GM18907 (cell line): Measurements from ENCODE around the gene PCGF3.
"Not testable (repeated sequence)": the region's sequence is repeated elsewhere in the genome, so short reads cannot be mapped to it uniquely, and the experiment has no call there.

Experiments
- ATAC-seq: cut with Tn5 transposase; IDR thresholded peaks from one replicate; pipeline ENCODE4 v1.9.1; 2021; ENCODE audit warnings: mild to moderate bottlenecking, moderate library complexity; ENCODE audit not compliant: unreplicated experiment

Gene PCGF3

DNA sequence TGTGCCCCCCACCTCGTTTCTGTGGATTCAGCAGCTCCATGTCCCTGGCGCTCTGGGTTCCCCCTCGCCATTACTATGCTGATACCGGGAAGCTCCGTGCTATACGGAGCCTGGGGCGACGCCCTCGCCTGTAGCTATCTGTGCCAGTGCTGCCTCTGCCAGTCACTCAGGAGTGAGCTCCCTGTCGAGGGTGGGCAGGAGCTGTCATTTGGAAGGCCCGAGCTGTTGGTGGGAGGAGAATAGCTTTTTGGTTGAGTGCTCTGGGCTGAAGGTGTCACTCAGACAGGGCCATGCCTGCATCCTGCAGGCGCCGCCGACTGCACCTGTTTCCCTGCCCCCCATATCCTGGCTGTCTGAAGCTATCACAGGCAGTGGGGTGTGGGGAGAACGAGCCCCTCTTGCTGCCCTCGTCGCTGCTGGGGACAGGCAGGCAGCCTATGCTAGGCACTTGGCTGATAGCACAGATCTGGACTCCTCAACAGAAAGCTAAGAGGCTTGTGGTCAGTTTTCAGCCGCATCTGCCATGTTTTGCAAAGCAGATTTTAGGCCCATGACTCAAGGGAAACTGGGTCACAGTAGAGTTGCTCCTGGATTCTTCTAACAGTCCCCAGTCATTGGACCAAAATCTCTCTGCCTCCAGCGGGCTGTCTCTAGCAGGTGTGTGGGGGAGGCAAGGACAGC is 88.4 kb downstream of the PCGF3 start:
- ATAC-seq, result no peak

- ATAC-seq, result no peak
These were observed 89.5 kb downstream of the PCGF3 start for GRCh38 chr4:794900-795725.

DNA sequence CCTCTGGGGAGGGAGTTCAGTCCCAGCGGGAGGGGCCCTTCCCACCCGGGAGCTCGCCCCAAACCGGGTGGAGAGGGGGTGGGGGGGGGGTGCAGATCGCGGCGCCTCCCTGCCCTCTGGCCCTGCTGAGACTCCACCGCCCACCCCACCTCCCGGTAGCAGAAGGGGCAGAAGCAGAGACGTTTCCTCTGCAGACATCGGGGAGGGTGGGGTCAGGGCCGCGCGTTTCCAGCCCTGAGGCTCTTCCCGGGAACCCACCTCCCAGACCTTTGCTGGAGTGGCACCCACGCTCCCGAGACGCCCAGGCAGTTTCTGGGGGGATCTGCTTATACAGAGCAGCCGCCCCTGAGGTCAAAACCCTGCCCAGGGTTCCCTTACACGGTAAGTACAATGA is 90.1 kb downstream of the PCGF3 start:
- no peak for ATAC-seq

GRCh38 chr4:796206-796605 is 90.6 kb downstream of the PCGF3 start:
- no peak for ATAC-seq

DNA sequence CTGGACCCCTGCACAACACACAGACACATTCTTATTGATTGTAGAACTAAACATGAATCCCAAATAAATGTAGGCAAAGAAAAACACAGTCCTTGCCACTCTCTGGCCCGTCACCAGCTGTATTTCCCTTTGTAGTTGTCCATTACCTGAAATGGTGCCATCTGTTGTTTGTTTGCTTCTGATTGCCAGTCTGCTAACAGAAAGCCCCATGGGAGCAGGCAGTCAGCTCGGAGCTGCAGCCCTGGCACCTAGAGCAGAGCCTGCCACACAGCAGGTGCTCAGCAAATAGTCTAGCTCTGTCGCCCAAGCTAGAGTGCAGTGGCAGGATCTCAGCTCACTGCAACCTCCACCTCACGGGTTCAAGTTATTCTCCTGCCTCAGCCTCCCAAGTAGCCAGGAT is 91.4 kb downstream of the PCGF3 start:
- no peak for ATAC-seq

DNA sequence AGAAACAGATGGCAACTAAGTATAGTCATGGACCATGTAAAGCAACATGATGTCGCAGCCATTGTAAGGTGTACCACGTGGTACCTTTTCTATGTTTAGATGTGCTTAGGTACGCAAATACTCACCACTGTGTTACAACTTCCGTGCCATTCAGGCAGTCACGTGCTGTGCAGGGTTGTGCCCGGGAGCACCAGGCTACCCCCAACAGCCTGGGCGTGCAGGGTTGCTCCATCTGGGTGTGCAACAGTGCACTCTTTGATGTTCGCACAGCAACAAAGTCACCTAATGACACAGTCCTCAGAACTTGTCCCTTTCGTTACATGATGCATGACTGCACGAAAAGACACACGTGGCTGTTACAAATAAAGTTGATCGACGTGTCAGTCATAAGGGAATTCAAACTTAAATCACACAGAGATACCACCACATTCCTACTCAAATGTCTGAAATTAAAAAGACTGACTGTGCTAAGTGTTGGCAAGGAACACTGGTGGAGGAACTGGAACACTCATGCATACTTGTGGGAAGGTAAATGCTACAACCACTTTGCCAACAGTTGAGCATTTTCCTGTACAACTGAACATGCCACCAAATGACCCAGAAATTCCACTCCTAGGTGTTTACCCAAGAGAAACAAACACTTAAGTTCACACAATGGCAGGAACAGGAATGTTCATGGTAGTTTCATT is 95.9 kb downstream of the PCGF3 start:
- no peak for ATAC-seq

- no peak for ATAC-seq
These were observed 98.3 kb downstream of the PCGF3 start for GRCh38 chr4:803884-804283.

- ATAC-seq, result no peak
These were observed 99.2 kb downstream of the PCGF3 start for GRCh38 chr4:804804-805203.

- not testable (repeated sequence) for ATAC-seq
These were observed 101.3 kb downstream of the PCGF3 start for GRCh38 chr4:806979-807378.

GRCh38 chr4:807792-808191 is 102.2 kb downstream of the PCGF3 start:
- no peak for ATAC-seq

GRCh38 chr4:808860-809570 is 103.4 kb downstream of the PCGF3 start:
- no peak for ATAC-seq

GRCh38 chr4:813900-814299 is 108.3 kb downstream of the PCGF3 start:
- no peak for ATAC-seq

DNA sequence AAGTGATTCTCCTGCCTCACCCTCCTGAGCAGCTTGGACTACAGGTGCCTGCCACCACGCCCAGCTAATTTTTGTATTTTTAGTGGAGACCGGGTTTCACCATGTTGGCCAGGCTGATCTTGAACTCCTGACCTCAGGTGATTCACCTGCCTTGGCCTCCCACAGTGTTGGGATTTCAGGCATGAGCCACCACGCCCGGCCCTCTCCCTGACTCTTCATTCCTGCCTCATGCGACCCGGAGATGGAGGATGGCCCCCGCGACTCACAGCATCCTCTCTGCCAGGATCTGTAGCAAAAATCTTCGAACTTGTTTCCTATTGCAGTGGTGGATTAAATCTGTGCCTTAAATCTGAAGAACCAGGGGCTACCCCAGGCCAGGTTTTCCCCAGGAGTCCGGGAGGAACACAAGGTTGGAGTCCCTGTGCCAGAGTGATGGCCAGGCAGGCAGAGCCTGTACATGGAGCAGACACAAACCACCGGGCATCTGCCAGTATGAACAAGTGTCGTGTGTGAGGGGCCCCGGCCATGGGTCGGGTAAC is 108.7 kb downstream of the PCGF3 start:
- ATAC-seq, result no peak

DNA sequence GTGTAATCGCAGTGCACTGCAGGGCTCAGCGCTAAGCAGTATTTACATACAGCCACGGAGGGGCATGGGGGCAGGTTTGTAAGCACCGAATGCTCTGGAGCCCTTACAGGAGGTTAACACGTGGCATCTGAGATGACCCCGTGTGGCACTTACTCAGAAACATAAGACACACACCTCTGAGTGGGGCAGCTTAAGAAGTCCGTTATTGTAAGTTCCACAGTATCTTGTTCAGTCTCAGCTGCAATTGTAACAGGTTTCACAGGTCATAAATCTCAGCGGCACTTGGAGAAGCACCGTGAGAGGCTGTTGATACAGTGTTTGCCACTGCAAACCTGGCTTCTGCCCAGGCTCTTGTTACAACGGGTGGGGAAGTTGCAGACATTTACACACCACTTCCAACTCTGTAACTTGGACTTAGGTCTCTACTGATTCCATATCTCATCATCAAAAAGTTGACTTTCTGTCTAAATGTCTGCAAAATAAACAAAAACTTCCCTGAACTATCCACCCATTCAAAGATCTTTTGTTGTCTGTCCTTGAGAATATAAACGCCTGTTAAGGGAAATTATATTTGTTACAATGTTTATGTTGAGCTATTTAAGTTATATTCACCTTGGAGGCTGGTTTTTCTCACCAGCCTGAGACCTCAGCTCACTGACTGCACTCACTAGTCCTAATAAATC is 110.0 kb downstream of the PCGF3 start:
- ATAC-seq, result no peak

DNA sequence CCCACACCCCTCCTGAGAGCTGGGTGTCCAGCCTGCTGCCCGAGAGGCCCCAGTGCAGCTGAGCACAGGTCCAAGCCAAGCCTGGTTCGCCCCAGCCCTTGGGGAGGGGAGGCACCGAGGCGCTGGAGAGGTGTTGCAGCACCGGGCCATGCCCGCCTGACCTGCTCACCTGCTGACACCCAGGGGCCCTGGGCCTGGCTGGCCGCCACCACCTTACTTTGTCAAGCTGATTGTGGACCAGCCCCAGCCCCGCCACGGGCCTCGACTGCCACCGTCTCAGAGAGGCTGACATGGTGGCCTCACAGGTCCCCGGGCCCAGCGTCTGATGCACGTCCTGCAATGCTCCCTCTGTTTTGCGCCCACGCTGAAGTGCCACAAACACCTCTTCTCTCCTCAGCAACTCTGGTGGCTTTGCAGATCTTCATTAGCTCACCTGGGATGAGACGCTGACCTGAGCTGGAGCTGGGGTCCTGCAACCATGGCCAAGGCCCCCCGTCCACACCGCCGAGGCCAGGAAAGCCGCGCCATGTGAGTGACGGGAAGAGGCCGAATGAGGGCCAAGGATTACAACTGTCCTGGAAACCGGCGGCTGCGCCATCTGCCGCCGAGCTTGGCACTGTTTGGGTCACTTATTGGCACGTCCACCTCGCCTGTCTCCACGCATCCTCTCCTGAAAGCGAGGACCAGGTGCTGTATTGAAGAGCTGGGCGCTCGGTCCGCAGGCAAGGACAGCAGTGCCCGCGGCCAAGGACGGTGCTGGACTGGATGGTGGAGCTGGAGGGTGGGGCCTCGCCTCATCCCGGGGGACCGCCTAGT is 112.7 kb downstream of the PCGF3 start:
- no peak for ATAC-seq

DNA sequence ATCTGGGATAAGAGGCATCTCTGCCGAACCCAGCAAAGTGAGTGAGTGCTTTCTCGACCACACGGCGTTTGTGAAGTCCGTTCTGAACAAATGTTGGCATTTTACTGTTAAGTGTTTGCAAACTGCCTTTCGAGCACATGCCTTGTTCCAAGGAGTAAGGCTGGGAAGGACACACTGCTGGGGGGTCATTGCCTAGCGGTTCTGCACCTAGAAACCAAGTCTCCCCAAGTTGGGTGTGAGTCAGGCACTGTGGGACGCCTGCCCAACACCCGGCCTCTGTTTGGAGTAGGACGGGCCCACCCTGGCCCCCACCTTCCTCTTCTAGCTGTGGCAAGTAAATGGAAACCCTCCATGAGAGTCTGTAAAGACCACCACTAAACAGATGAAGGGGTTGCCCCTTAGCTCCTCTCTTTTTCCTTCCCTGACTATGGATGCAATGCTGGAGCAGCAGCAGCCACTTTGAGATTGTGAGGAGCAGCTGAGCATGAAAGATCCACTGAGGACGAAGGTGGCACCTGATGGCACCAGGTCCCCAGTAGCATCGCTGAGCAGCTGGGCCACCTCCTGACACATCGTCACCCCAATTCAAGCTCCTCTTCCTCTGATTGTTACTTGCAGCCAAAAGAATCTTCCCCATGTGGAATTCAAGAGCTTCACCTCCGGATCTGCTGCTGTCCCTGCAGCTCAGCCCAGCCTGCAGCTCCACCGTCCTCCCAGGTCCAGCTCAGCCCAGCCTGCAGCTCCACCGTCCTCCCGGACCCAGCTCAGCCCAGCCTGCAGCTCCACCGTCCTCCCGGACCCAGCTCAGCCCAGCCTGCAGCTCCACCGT is 114.0 kb downstream of the PCGF3 start:
- no peak for ATAC-seq
